K562 (cell line): Measurements from ENCODE around the gene ST6GAL1. TPM values are rescaled to one million over a fixed set of nuclear protein-coding genes. Genes with fewer than 3 reads are reported as not detected.

Experiments
- ATAC-seq: fragments of 200-7000 bp; cut with Tn5 transposase; 3 replicates; pipeline ENCODE4 v1.9.1; 2020; ENCODE audit warnings: moderate library complexity
- BruUV-seq: library from RNA; stranded (reverse); fragments of 400-500 nt; replicated peaks from 2 replicates; lab custom pipeline; 2021; lab: Mats Ljungman, UMichigan
- CTCF ChIA-PET: fragments of 300-600 bp; formaldehyde crosslinking; extraction: SDS; loops from one replicate; lab custom pipeline; 2021; ENCODE audit warnings: low intra/inter-chr PET ratio; lab: Yijun Ruan, JAX
- POLR2A ChIA-PET: fragments of 300-600, 350-650 bp; sonication (Branson Sonifier 250); formaldehyde crosslinking; extraction: SDS; loops from one replicate; lab custom pipeline; 2021; ENCODE audit warnings: antibody characterized with exemption, inconsistent platforms; lab: Yijun Ruan, JAX
- DNase-seq, 4 experiments: peaks; one replicate each; pipeline versions ENCODE4 v3.0.0 to v3.0.0-alpha.2; 2011 to 2018; ENCODE audit warnings: low spot score in 3 of 4, mixed read lengths in 3 of 4; ENCODE audit errors: extremely low read depth in 1 of 4
- FAIRE-seq: peaks from 2 replicates; lab custom pipeline; 2011; peaks lifted over from hg19 to GRCh38; lab: Jason Lieb, UNC
- H2AFZ ChIP-seq: 2 replicates; pipeline ENCODE4 v1.6.0; 2011; ENCODE audit warnings: low read depth, low read length, control low read depth, inconsistent platforms
- H3K27ac ChIP-seq: fragments of 200-600 bp; 3 replicates; pipeline ENCODE4 v1.8.0; 2011; ENCODE audit warnings: low read depth, mild to moderate bottlenecking, control low read depth, inconsistent platforms, low read length, moderate library complexity, mixed read lengths; ENCODE audit errors: extremely low read depth
- H3K27me3 ChIP-seq, 2 experiments: fragments of 300-600 bp in 1 of 2; 2 replicates in 1 of 2; 3 replicates in 1 of 2; pipeline versions ENCODE4 v1.6.0 to v1.8.0; 2011; ENCODE audit warnings: inconsistent platforms in 2 of 2, low read length in 2 of 2, mild to moderate bottlenecking in 1 of 2, mixed read lengths in 1 of 2, moderate library complexity in 1 of 2; ENCODE audit not compliant: control insufficient read depth in 2 of 2, insufficient read depth in 2 of 2
- H3K36me3 ChIP-seq: fragments of 300-600 bp; 3 replicates; pipeline ENCODE4 v1.8.0; 2011; ENCODE audit warnings: mild to moderate bottlenecking, low read length, inconsistent platforms; ENCODE audit not compliant: control insufficient read depth, insufficient read depth
- H3K4me1 ChIP-seq, 2 experiments: fragments of 200-600 bp in 1 of 2; replicated peaks in 1 of 2; 2 replicates in 1 of 2; 3 replicates in 1 of 2; pipeline versions ENCODE4 v1.5.1 to v1.8.0; 2011; ENCODE audit warnings: inconsistent platforms in 2 of 2, low read length in 2 of 2, mild to moderate bottlenecking in 1 of 2, mixed read lengths in 1 of 2, moderate library complexity in 1 of 2; ENCODE audit not compliant: control insufficient read depth in 2 of 2, insufficient read depth in 2 of 2
- H3K4me2 ChIP-seq: 2 replicates; pipeline ENCODE4 v1.6.1; 2011; ENCODE audit warnings: low read length, control low read depth, inconsistent platforms, mixed read lengths; ENCODE audit not compliant: insufficient read depth
- H3K4me3 ChIP-seq: fragments of 200-600 bp; sonication (generic), shearing (Covaris generic); 2 replicates; pipeline ENCODE4 v1.5.1; 2016; ENCODE audit warnings: control low read depth, inconsistent platforms
- H3K79me2 ChIP-seq: fragments of 200-600 bp; 3 replicates; pipeline ENCODE4 v1.8.0; 2011; ENCODE audit warnings: low read length, inconsistent platforms; ENCODE audit not compliant: control insufficient read depth, insufficient read depth
- H3K9ac ChIP-seq, 2 experiments: 2 replicates each; pipeline versions ENCODE4 v1.6.0 to v1.6.1; 2011; ENCODE audit warnings: low read depth in 2 of 2, low read length in 2 of 2, control low read depth in 1 of 2, inconsistent platforms in 1 of 2, mild to moderate bottlenecking in 1 of 2, mixed read lengths in 1 of 2; ENCODE audit not compliant: insufficient read depth in 1 of 2
- H3K9me1 ChIP-seq: one replicate; pipeline ENCODE4 v1.6.0; 2011; ENCODE audit warnings: inconsistent platforms, mild to moderate bottlenecking, low read length, moderate library complexity; ENCODE audit not compliant: control insufficient read depth, insufficient read depth
- H3K9me3 ChIP-seq: replicated peaks from 2 replicates; pipeline ENCODE4 v1.5.1; 2011; ENCODE audit warnings: low read depth, low read length, inconsistent platforms; ENCODE audit not compliant: control insufficient read depth, insufficient read depth
- H4K20me1 ChIP-seq: replicated peaks from 2 replicates; pipeline ENCODE4 v1.6.1; 2011; ENCODE audit warnings: low read length, inconsistent platforms, mixed read lengths; ENCODE audit not compliant: control insufficient read depth, insufficient read depth
- ARID1B ChIP-seq: fragments of 450-650 bp; IDR thresholded peaks from 2 replicates; pipeline ENCODE4 v1.6.1; 2016; ENCODE audit warnings: antibody characterized with exemption, mild to moderate bottlenecking, inconsistent platforms
- BCL6 ChIP-seq: fragments of 250-450 bp; sonication (Bioruptor Pico); IDR thresholded peaks from 2 replicates; pipeline ENCODE4 v1.4.0; 2020
- CREM ChIP-seq: IDR thresholded peaks from 2 replicates; pipeline ENCODE4 v1.6.1; 2014; ENCODE audit warnings: antibody characterized with exemption, low read depth
- DMBX1 ChIP-seq: fragments of 250-450 bp; sonication (Bioruptor Pico); IDR thresholded peaks from 2 replicates; pipeline ENCODE4 v1.8.0; 2022; ENCODE audit warnings: inconsistent platforms, mild to moderate bottlenecking, moderate library complexity, borderline replicate concordance
- DPF2 ChIP-seq: fragments of 450-650 bp; IDR thresholded peaks from 2 replicates; pipeline ENCODE4 v1.6.1; 2016
- ETV1 ChIP-seq: fragments of 450-650 bp; conservative IDR thresholded peaks from 2 replicates; pipeline ENCODE4 v1.6.1; 2016; ENCODE audit warnings: missing genetic modification characterization, control low read depth, low read depth, missing compliant biosample characterization
- FOXK1 ChIP-seq: sonication (generic); formaldehyde crosslinking; IDR thresholded peaks from 2 replicates; pipeline ENCODE4 v1.8.0; 2022; ENCODE audit warnings: missing genetic modification reagents, mild to moderate bottlenecking, borderline replicate concordance
- GABPA ChIP-seq: fragments of 200-800 bp; sonication (Bioruptor generic); conservative IDR thresholded peaks from 2 replicates; pipeline ENCODE4 v1.6.1; 2016; ENCODE audit warnings: low read depth, missing genetic modification characterization, missing compliant biosample characterization
- U2AF1 ChIP-seq: fragments of 200-400 bp; formaldehyde crosslinking; optimal IDR thresholded peaks from 2 replicates; pipeline ENCODE3; 2017; ENCODE audit warnings: mild to moderate bottlenecking, low read depth, low read length, moderate library complexity
- YY1 ChIP-seq, 3 experiments: IDR thresholded peaks; 2 replicates each; pipeline ENCODE4 v1.6.1; 2011; ENCODE audit warnings: low read length in 2 of 3, mild to moderate bottlenecking in 2 of 3, moderate library complexity in 2 of 3, borderline replicate concordance in 1 of 3, control low read depth in 1 of 3, low read depth in 1 of 3; ENCODE audit not compliant: insufficient read depth in 3 of 3, insufficient replicate concordance in 2 of 3, control insufficient read depth in 1 of 3, insufficient read length in 1 of 3; ENCODE audit errors: extremely low read depth in 1 of 3
- ZBTB7A ChIP-seq: IDR thresholded peaks from 2 replicates; pipeline ENCODE4 v1.6.1; 2011; ENCODE audit warnings: low read depth, mild to moderate bottlenecking, low read length, moderate library complexity, borderline replicate concordance; ENCODE audit not compliant: control insufficient read depth
- ZNF589 ChIP-seq: fragments of 200-800 bp; sonication (Bioruptor generic); IDR thresholded peaks from 2 replicates; pipeline ENCODE4 v1.6.1; 2016; ENCODE audit warnings: low read depth, missing genetic modification characterization, missing compliant biosample characterization
- WGBS: fragments of 100-300 bp; shearing (Covaris generic); methylation state at CpG from one replicate; pipeline ENCODE4 v1.1.6; 2016; ENCODE audit warnings: low coverage, mixed read lengths; ENCODE audit not compliant: insufficient coverage; ENCODE audit errors: missing lambda C conversion rate; 5-methylcytosine and 5-hydroxymethylcytosine counted together
- in situ Hi-C: fragments of 300-500 bp; cut with MboI; formaldehyde crosslinking; loops from 4 replicates; pipeline ENCODE4 v1.15.0; 2018; ENCODE audit warnings: inconsistent platforms, mixed read lengths
- intact Hi-C: fragments of 100-400 bp; cut with micrococcal nuclease; formaldehyde crosslinking; loops from 2 replicates; pipeline ENCODE4 v1.14.2; 2022
- polyA plus RNA-seq, 8 experiments: library from polyadenylated mRNA; depleted of rRNA in 4 of 8; stranded (reverse) in 5 of 8; unstranded in 3 of 8; fragments of >200 nt; fragmentation: Nextera tagmentation in 2 of 8; fragmentation: Illumina TruSeq in 1 of 8; extraction: Ambion mirVana in 2 of 8; extraction: Trizol in 1 of 8; gene quantifications; 2 replicates each; pipeline versions ENCODE4 v1.2.1 to v1.2.3, GENCODE V29; 2011 to 2014; ENCODE audit warnings: inconsistent platforms in 1 of 8, missing spikeins in 1 of 8
- total RNA-seq, 7 experiments: library from RNA; depleted of rRNA in 6 of 7; stranded (reverse); fragments of >200 nt in 6 of 7; fragmentation: Illumina TruSeq in 2 of 7; extraction: Trizol in 2 of 7; gene quantifications; 2 replicates each; pipeline versions ENCODE4 v1.2.1 to v1.2.3, GENCODE V29; 2011 to 2021; ENCODE audit warnings: low replicate concordance in 1 of 7
- TF ChIP-seq, protein P1 (sequence below): fragments of 150-350 bp; conservative IDR thresholded peaks from 2 replicates; pipeline ENCODE4 v1.6.1; 2014; ENCODE audit warnings: low read length
- TF ChIP-seq, protein P2 (sequence below): fragments of 450-650 bp; IDR thresholded peaks from 2 replicates; pipeline ENCODE4 v1.6.1; 2017; ENCODE audit warnings: antibody characterized with exemption, mild to moderate bottlenecking

Gene ST6GAL1
- total and polyA plus RNA-seq, 9 of the 15 experiments (the other 6 are each of a cell fraction or from before 2014, with no cell fraction given), result 31.9 to 145 (median 71.0) TPM

DNA sequence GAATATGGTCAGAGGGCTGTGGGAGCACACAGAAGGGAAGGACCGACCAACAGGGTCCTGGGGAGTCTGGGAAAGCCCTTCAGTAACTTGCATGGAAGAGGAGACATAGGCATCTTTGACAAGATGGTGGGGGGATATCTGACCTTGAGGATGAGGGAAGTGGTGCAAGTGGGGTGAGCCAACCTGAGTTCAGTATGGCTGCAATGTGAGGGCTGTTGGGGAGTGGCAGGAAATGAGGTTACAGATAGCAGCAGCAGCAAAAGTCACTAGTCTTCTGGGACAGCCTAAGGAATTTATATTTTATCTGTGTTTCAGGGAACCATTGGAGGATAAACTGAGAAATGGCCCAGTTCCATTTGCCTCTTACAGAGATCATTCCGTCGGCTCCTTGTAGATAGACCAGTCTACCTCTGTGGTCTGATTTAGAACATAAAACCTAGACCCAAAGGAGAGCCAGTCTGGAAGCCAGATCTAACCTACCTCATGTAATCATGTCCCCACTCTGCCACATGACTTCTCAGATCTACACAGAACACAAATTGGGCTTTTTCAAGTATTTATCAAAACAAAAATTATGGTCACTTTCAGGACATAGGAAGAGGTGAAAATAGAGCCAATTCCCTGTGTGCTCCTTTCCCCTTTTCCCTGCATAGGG lies 75.6 kb downstream of the ST6GAL1 start:
- H3K4me3 ChIP-seq, result no peak overlapping the region
- TF ChIP-seq ZBTB7A (no peak), ARID1B (peak; percentile 29; the same call in 1 of the 2 replicates), BCL6 (CRISPR knock-in tag) (no peak), ZNF589 (CRISPR knock-in tag) (peak; percentile 44; the same call in 1 of the 2 replicates), YY1 (IDR thresholded peaks at IDR 0.05; ENCODE audit: borderline replicate concordance in 1 of 3, control insufficient read depth in 1 of 3, extremely low read depth in 1 of 3, insufficient read depth in 3 of 3, insufficient read length in 1 of 3, insufficient replicate concordance in 2 of 3, low read depth in 1 of 3, low read length in 2 of 3) (peak in 1 of 3 experiments; percentile 72), GABPA (tag) (peak; percentile 49), DPF2 (0 out of 2 replicates have a peak, but pooled peaks have one; percentile 33), U2AF1 (no peak), ETV1 (tag) (peak; percentile 67), DMBX1 (CRISPR knock-in tag) (peak; percentile 78), CREM (peak; percentile 43; the same call in 1 of the 2 replicates), FOXK1 (CRISPR knock-in tag) (0 out of 2 replicates have a peak, but pooled peaks have one; percentile 37)
- TF ChIP-seq, protein P1, sequence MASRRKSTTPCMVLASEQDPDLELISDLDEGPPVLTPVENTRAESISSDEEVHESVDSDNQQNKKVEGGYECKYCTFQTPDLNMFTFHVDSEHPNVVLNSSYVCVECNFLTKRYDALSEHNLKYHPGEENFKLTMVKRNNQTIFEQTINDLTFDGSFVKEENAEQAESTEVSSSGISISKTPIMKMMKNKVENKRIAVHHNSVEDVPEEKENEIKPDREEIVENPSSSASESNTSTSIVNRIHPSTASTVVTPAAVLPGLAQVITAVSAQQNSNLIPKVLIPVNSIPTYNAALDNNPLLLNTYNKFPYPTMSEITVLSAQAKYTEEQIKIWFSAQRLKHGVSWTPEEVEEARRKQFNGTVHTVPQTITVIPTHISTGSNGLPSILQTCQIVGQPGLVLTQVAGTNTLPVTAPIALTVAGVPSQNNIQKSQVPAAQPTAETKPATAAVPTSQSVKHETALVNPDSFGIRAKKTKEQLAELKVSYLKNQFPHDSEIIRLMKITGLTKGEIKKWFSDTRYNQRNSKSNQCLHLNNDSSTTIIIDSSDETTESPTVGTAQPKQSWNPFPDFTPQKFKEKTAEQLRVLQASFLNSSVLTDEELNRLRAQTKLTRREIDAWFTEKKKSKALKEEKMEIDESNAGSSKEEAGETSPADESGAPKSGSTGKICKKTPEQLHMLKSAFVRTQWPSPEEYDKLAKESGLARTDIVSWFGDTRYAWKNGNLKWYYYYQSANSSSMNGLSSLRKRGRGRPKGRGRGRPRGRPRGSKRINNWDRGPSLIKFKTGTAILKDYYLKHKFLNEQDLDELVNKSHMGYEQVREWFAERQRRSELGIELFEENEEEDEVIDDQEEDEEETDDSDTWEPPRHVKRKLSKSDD, result no peak
- TF ChIP-seq, protein P2, sequence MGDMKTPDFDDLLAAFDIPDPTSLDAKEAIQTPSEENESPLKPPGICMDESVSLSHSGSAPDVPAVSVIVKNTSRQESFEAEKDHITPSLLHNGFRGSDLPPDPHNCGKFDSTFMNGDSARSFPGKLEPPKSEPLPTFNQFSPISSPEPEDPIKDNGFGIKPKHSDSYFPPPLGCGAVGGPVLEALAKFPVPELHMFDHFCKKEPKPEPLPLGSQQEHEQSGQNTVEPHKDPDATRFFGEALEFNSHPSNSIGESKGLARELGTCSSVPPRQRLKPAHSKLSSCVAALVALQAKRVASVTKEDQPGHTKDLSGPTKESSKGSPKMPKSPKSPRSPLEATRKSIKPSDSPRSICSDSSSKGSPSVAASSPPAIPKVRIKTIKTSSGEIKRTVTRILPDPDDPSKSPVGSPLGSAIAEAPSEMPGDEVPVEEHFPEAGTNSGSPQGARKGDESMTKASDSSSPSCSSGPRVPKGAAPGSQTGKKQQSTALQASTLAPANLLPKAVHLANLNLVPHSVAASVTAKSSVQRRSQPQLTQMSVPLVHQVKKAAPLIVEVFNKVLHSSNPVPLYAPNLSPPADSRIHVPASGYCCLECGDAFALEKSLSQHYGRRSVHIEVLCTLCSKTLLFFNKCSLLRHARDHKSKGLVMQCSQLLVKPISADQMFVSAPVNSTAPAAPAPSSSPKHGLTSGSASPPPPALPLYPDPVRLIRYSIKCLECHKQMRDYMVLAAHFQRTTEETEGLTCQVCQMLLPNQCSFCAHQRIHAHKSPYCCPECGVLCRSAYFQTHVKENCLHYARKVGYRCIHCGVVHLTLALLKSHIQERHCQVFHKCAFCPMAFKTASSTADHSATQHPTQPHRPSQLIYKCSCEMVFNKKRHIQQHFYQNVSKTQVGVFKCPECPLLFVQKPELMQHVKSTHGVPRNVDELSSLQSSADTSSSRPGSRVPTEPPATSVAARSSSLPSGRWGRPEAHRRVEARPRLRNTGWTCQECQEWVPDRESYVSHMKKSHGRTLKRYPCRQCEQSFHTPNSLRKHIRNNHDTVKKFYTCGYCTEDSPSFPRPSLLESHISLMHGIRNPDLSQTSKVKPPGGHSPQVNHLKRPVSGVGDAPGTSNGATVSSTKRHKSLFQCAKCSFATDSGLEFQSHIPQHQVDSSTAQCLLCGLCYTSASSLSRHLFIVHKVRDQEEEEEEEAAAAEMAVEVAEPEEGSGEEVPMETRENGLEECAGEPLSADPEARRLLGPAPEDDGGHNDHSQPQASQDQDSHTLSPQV, result peak; percentile 83

More for the DNA sequence above, 75.6 kb downstream of the ST6GAL1 start:
- H4K20me1 ChIP-seq, result no peaks in the 10 kb centered on the region
- peaks cover 17% of the 10 kb centered on the region; the same call in 1 of the 3 replicates for H3K79me2 ChIP-seq
- peak; percentile 77 for FAIRE-seq
- CTCF ChIA-PET, result no interaction called here
- H2AFZ ChIP-seq, result no peak overlapping the region
- POLR2A ChIA-PET, result no interaction called here
- WGBS, result 27% methylated on average over 3 of the region's 3 CpGs
- H3K36me3 ChIP-seq, result peaks cover 37% of the 10 kb centered on the region
- peaks cover 13 to 15% of the 10 kb centered on the region in 2 experiments for H3K4me1 ChIP-seq
- H3K9me1 ChIP-seq, result no peaks in the 10 kb centered on the region
- in situ Hi-C loops, result no loop called here
- BruUV-seq, result no TSS peak
- H3K4me2 ChIP-seq, result peak overlapping the region; percentile 40
- intact Hi-C loops, result no loop called here
- H3K27ac ChIP-seq, result peak overlapping the region; percentile 64
- peak; percentile 85 for ATAC-seq
- 0 out of 2 replicates have a peak, but pooled peaks cover 3% of the 10 kb centered on the region for H3K9me3 ChIP-seq
- DNase-seq, result peak in 2 of 4 experiments; percentile 51 to 63
- H3K9ac ChIP-seq, result peak overlapping the region in 1 of 2 experiments; percentile 43; a peak in 2 of 4 replicates
- no peaks in the 10 kb centered on the region for H3K27me3 ChIP-seq
